Posterior vena cava (tissue), 2 donors: Measurements from ENCODE around the gene ATP8A2. TPM values are rescaled to one million over a fixed set of nuclear protein-coding genes. Genes with fewer than 3 reads are reported as not detected.

Experiments used
- DNase-seq: peaks from one replicate; pipeline ENCODE4 v3.0.0-alpha.2; 2020; ENCODE audit warnings: low spot score
- intact Hi-C, 2 donors: fragments of 100-400 bp; cut with DNase I; formaldehyde crosslinking; loops; one replicate each; pipeline versions ENCODE4 v1.14.1 to v1.14.2; 2022 to 2023
- total RNA-seq, 2 donors: library from RNA; stranded (reverse); fragmentation: NEBNext Ultra II Directional; extraction: Animal tissue kit (Norgen Biotek cat#: 25700); gene quantifications; one replicate each; pipeline ENCODE4 v1.2.1, GENCODE V29; 2021
- donor health status: DM: yes; HTN: yes; CAD: no.
- donor health status: DM: yes; HTN: yes; CAD: no.

The ATP8A2 gene
- total RNA-seq, 2 donors from 2014 or later = 0.24 to 0.60 TPM

DNA sequence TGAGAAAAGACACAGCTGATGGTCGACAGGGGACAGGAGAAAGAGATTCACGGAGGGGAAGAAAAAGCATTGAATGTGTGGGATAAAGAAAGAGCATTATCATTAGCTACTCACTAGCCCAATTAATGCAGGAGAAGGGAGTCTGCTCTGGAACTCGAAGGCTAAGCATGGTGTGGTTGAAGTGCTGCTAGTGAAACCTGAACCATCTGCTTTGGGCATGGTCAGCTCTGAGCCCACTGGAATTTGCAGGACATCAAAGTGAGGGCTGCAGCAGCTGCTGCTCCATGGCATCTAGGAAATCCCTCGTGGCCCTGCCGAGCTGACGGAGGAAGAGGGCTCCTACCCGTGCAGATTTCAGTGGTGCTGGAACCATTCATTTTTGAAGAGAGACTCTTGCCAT, 320.3 kb downstream of the ATP8A2 start:
- intact Hi-C loops = no loop called here
- DNase-seq = no peak

- DNase-seq = no peak
Observed at GRCh38 chr13:25699056-25699455, 327.3 kb downstream of the ATP8A2 start.

GRCh38 chr13:25699600-25699999, 327.8 kb downstream of the ATP8A2 start:
- intact Hi-C loops = no loop called here
- DNase-seq = no peak

More at GRCh38 chr13:25699056-25699455, 327.3 kb downstream of the ATP8A2 start:
- intact Hi-C loops = no loop called here

GRCh38 chr13:25701304-25701703, 329.5 kb downstream of the ATP8A2 start:
- DNase-seq = no peak
- intact Hi-C loops = no loop called here

DNA sequence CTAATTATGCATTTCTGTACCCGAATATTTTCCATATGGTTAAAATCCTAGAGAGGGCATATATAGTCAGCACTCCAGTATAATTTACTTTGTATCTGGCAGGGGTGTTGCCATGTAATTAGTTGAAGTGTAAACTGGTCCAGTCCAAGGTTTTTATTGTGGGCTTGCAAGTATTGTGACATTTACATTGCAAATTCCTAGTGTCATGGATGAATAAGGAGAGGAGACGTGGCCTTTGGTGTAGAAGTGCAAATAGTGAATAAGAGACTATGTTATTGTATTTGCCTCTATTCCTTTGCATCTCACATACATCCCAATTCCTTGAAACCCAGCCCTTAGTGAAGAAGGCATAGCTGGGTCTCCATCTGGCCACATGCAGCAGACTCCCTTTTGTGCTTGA, 330.6 kb downstream of the ATP8A2 start:
- intact Hi-C loops = no loop called here
- DNase-seq = no peak

DNA sequence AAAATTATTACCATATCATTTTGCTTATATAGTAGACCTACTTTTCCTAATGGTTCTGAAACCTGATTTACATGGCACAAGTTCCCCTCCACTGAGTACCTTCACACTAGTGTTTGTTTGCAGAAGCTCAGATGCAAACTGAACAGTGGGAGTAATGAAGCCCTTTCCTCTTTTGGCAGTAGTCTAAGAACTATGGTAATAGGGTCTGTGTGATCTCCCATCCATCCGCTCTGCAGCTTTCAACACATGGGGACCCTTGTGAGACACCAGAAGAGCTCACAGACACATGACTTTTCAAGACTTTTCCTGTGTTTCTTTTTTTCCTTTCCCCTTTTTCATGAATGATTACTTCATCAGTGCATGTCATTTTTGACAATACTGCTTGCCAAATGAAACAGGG, 336.0 kb downstream of the ATP8A2 start:
- intact Hi-C loops = no loop called here
- no peak for DNase-seq

DNA sequence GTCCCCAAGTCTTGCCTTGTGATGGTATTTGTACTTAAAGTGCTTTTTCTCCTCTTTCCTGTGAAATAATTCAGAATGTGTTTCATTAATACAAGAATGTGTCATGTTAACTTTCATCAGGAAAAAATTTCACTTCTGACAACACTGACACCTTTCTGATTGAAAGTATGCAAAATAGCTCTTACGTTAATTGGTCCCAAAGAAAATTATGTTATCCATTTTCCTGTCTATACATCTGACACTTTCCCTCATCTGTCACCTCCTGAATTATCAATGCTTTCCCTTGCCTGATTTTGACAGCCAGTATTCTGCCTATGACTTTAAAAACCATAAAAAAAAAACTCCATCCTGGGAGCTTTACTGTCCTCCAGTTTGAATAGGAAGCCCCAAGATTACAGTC, 336.5 kb downstream of the ATP8A2 start:
- intact Hi-C loops = no loop called here

GRCh38 chr13:25709088-25709487, 337.3 kb downstream of the ATP8A2 start:
- intact Hi-C loops = no loop called here
- DNase-seq = no peak

More for the DNA sequence above, 336.5 kb downstream of the ATP8A2 start:
- DNase-seq = no peak

GRCh38 chr13:25715760-25716159, 344.0 kb downstream of the ATP8A2 start:
- intact Hi-C loops = loop anchor here in 1 of 2 donors (5.0 kb wide), 1 partner anchor 1592 kb away; no protein-coding TSS in a partner anchor
- no peak for DNase-seq

- intact Hi-C loops = loop anchor here in 1 of 2 donors (5.0 kb wide), 1 partner anchor 1590 kb away; no protein-coding TSS in a partner anchor
Observed at GRCh38 chr13:25717666-25718197, 346.0 kb downstream of the ATP8A2 start.

DNA sequence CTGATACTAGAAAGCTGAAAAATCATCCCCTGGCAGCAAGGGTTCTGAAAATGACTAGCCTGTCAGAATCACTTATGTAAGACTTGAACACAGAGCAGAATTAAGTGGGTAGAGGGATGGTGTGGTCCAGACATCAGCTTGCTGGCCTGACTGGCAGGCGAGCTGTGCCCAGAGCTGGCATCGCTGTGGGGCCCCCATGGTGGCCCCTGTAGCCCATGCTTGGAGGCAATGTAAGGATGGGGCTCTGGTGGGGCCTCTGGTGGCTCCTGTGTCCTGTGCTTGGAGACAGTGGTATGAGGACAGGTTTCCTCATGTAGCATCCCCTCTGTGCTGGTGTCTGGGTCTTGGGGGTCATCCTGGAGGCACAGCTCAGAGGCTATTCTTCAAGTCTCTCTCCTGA, 347.9 kb downstream of the ATP8A2 start:
- intact Hi-C loops = loop anchor here in 1 of 2 donors (5.0 kb wide), 1 partner anchor 1588 kb away; no protein-coding TSS in a partner anchor

More at GRCh38 chr13:25717666-25718197, 346.0 kb downstream of the ATP8A2 start:
- DNase-seq = no peak

GRCh38 chr13:25722893-25723292, 351.1 kb downstream of the ATP8A2 start:
- DNase-seq = no peak
- intact Hi-C loops = no loop called here

More for the DNA sequence above, 347.9 kb downstream of the ATP8A2 start:
- no peak for DNase-seq

GRCh38 chr13:25725104-25725503, 353.3 kb downstream of the ATP8A2 start:
- intact Hi-C loops = no loop called here
- no peak for DNase-seq

DNA sequence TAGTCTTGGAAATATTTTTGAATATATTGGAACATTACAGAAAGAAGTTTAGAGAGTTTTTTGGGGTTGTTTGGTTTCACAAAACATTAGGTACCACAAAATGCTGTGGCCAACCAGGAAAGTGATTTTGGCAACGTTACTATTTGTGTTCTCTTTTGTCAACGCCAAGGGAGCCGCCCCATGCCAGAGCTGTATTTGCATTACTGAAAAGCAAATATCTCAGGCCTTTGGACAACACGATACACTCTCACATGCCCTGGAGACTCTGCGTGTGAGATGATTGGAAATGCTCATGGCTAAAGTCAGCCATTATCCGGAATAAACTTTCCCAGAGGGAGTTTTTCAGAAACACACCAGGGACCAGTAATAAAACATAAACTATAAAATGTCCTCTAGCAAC, 355.5 kb downstream of the ATP8A2 start:
- no peak for DNase-seq
- intact Hi-C loops = no loop called here

GRCh38 chr13:25727810-25728209, 356.0 kb downstream of the ATP8A2 start:
- DNase-seq = no peak
- intact Hi-C loops = no loop called here

GRCh38 chr13:25729201-25729600, 357.4 kb downstream of the ATP8A2 start:
- DNase-seq = no peak
- intact Hi-C loops = no loop called here

DNA sequence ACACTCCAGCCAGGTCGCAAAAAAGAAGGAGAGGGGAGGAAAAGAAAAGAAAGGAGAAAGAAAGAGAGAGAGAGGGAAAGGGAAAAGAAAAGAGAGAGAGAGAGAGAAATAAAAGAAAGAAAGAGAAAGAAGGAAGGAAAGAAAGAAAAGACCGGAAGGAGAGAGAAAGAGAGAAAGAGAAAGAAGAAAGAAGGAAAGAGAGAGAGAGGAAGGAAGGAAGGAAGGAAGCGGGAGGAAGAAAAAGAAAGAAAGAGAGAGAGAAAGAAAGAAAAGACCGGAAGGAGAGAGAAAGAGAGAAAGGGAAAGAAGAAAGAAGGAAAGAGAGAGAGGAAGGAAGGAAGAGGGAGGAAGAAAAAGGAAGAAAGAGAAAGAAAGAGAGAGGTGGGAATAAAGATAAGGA, 359.3 kb downstream of the ATP8A2 start:
- no peak for DNase-seq

DNA sequence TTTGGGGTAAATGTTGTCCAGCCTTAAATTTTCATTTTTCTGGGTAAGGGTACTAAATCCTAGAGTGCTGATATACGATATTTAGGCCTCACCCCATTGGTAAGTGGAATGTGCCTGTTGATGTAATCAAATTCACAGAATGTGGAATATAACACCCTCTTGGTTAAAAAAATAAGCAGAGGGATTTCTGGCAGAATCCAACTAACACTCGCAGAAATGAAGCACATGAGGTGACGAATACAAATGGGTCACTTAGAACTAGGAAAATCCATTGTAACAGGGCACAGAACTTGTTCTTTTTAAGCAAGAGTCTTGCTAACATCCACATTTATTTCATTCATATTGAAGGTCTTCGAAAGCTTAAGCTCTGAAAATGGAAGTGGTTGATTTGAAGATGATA, 359.8 kb downstream of the ATP8A2 start:
- no peak for DNase-seq

More for the DNA sequence above, 359.3 kb downstream of the ATP8A2 start:
- intact Hi-C loops = no loop called here

DNA sequence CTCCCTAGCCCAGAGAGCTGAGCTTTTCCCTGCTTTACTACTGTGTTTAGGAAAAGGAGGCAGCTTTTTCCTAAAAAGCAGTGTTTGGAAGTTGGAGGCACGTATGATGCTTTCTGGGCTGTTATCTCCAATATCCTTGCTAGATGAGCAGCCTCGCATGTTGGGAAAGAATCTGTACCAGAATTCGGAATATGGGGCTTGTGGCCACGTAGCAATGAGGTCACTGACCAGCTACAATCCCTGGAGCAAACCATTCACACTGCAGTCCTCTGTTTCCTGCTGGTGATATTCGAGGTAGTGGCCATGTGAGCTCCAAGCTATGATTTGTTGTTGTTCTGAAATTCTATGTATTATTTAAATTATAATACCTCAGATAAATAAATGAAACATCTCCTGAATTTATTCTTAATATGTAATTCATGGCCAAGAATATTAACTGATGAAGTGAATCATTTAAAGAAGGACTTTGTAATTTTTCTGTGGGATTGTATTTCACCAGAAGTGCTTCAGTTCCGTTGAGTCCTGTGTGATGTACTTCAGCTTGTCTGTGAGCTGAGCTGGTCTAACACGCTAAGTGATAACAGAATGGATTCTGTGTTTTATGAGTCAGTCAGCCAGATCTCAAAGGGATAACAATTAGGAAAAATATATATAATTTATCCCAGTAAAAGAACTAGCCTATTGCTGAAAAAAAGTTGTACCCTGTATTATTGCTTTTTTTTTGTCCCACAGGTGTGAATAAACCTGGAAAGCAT, 360.5 kb downstream of the ATP8A2 start:
- DNase-seq = no peak
- intact Hi-C loops = no loop called here

More for the DNA sequence above, 359.8 kb downstream of the ATP8A2 start:
- intact Hi-C loops = no loop called here

- no peak for DNase-seq
- intact Hi-C loops = no loop called here
Observed at GRCh38 chr13:25733001-25733491, 361.3 kb downstream of the ATP8A2 start.
